GM04503 (cell line): ENCODE measurements around the gene OR4Q2.
"Not testable (repeated sequence)": the region's sequence is repeated elsewhere in the genome, so short reads cannot be mapped to it uniquely, and the experiment has no call there.

Experiments used
- DNase-seq: peaks from one replicate; pipeline ENCODE4 v3.0.0-alpha.2; 2012; ENCODE audit warnings: low read depth

Gene OR4Q2

GRCh38 chr14:20001863-20002262 lies at the start of gene OR4Q2:
OR4Q2 (plus strand) TSS chr14:20002163.
- DNase-seq = no peak

DNA sequence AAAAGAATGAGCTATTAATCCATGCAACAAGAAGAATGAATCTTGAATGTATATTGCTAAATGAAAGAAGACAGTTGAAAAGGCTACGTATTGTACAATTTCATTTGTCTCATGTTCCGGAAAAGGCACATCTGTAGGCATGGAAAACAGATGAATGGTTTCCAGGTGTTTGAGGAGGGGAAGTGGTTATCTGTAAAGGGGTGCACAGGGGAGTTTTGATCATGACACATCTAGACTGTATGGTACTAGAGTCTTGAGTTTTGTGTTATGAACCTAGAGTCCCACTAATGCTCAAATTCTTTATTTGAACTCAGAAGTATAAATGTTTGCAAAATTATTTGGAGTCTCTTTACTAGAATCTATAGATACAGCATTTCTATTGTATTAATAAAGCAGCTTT lies 32.2 kb upstream of the OR4Q2 start:
- not testable (repeated sequence) for DNase-seq

DNA sequence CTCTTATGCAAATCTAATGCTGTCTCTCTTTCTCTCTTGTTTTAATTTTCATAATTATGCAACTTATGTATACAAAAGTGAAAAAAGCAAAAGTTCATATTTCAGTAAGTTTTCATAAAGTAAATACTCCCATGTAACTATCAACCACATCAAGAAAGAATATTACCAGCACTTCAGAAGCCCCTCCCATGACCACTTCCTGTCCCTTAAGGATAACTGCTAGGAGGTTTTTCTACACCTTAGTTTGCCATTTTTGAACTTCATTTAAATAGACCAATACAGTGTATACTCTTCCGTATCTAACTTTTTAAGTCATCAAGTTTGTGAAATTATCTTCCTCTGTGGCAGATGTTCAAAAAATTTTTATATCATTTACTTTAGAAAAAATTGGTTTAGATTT lies 27.1 kb upstream of the OR4Q2 start:
- DNase-seq = no peak

- DNase-seq = no peak
Observed at GRCh38 chr14:19975291-19975690, 26.7 kb upstream of the OR4Q2 start, which contains the start of gene OR4K15. OR4K15 (plus strand) TSS chr14:19975591; CDS start chr14:19975591, 0 bp downstream.

DNA sequence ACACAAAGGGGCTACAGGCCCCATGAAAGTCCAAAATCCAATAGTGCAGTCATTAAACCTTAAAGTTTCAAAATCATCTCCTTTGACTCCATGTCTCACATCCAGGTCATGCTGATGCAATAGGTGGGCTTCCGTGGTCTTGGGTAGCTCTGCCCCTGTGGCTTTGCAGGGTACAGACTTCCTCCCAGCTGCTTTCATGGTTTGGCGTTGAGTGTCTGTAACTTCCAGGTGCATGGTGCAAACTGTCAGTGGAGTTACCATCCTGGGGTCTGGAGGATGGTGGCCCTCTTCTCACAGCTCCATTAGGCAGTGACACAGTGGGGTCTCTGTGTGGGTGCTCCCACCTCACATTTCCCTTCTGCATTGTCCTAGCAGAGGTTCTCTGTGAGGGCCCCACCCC lies 8.5 kb upstream of the OR4Q2 start:
- no peak for DNase-seq

DNA sequence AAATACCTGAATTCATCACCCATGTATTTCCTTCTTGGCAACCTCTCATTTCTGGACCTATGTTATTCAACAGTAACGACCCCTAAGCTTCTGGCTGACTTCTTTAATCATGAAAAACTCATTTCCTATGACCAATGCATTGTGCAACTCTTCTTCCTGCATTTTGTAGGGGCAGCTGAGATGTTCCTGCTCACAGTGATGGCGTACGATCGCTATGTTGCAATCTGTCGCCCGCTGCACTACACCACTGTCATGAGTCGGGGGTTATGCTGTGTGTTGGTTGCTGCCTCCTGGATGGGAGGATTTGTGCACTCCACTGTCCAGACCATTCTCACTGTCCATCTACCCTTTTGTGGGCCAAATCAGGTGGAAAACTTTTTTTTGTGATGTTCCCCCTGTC lies 356 bp downstream of the OR4Q2 start:
- no peak for DNase-seq

- no peak for DNase-seq
Observed at GRCh38 chr14:20008156-20008555, 6.2 kb downstream of the OR4Q2 start.

- no peak for DNase-seq
Observed at GRCh38 chr14:20019257-20019865, 17.4 kb downstream of the OR4Q2 start, which contains the start of gene OR4K14. OR4K14 (minus strand) TSS chr14:20019307; CDS start chr14:20015193, 4,114 bp downstream.

GRCh38 chr14:20031058-20031457 lies 29.1 kb downstream of the OR4Q2 start:
- DNase-seq = no peak

DNA sequence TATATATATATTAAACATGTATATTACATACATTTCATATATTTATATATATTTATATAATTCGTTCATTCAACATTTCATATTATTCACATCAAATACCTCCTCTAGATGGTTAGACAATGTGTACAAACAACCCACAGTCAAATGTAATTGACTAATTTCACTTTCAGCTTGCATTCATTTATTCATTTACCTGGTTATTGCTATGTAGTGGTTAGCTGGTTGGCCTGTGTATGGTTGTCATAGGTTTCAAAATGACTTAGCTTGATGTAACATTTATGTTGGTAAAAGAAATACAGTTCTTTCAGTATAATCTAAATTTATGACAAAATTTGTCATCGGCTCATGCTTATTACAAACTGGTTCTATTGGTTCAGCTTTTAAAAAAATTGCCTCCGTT lies 33.5 kb downstream of the OR4Q2 start:
- DNase-seq = no peak

- no peak for DNase-seq
Observed at GRCh38 chr14:20035938-20036337, 34.0 kb downstream of the OR4Q2 start, which contains the start of gene OR4K13. OR4K13 (minus strand) TSS chr14:20036038; CDS start chr14:20034758, 1,280 bp downstream.

DNA sequence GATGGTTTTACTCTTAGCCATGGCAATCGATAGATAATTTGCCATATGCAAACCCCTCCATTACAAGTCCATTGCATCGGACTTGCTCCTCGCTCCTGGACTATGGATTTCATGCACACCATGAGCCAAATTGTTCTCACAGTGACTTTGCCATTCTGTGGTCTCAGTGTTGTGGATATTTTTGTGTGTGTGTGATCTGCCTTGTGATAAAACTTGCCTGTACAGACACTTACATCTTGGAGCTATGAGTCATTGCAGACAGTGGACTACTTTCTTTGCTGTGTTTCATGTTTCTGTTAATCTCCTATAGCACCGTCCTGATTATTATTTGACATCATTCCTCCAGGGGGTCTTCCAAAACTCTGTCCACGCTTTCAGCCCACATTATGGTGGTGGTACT lies 42.3 kb downstream of the OR4Q2 start:
- no peak for DNase-seq

DNA sequence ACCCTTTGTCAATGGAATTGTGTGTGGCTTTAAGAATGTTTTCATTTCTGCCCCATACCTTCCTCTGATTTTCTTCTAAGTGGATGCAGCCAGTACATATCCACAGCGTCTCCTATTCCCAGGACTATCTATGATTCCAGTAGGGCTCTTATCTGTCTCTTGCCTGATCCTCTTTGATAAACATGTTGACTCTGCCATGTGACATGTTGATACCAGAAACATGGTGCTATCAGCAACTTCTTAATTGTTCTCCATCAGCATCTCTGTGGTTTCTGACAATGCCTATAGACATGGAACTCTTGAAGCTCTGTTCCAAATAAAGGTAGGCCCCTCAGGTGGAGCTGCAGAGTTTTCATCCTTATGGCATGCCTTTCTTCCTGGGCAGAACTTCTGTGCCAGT lies 46.2 kb downstream of the OR4Q2 start:
- DNase-seq = no peak
